Measurements from ENCODE around the gene SRGAP1. TPM values are rescaled to one million over a fixed set of nuclear protein-coding genes. Genes with fewer than 3 reads are reported as not detected.

Gene SRGAP1
- total and polyA plus RNA-seq, 2 experiments from 2014 or later, result 9.2 to 10.8 TPM

DNA sequence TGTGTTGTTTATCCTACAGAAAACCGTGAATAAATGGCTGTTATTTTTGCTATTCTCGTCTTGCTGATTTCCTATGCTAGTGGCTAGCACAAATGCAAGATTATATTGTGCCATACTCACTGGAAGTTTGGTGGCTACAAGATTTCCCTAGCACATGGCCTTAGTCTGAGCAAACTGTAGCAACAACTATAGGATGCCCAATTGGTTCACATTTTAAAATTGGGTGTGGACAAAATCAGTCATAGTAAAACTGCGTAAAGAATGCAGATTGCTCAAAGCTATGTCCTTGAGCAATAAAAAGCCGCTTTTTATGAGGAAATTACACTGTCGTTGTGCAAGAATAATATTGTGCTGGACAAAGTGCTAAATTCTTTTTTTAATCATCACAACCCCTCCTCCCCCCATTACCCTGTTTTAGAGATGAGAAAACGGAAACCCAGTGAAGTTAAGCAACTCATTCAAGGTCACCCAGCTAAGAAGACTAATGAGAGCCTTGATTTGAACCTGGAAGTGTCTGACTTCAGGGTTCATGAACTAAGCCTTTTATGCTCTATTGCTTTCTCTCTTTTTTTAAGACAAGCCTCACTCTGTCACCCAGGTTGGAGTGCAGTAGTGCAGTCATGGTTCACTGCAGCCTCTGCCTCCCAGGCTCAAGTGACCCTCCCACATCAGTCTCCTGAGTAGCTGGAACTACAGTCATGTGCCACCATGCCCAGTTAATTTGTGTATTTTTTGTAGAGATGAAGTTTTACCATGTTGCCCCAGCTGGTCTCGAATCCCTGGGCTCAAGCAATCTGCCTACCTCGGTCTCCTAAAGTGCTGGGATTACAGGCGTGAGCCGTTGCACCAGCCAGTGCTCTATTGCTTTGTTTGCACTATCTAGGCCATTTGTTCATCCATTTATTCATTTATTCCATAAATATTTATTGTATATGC, 73.6 kb downstream of the SRGAP1 start:
- H3K79me2 ChIP-seq, result peaks cover 55% of the 10 kb centered on the region
- H3K4me2 ChIP-seq, result peak overlapping the region; percentile 63
- no peaks in the 10 kb centered on the region for H3K27me3 ChIP-seq
- H3K9me2 ChIP-seq (replicated peaks; ENCODE audit: insufficient read depth), result no peaks in the 10 kb centered on the region
- H3K9me3 ChIP-seq (ENCODE audit: low read depth), result no peaks in the 10 kb centered on the region
- no peak overlapping the region for H3K4me3 ChIP-seq
- TF ChIP-seq, protein P1, sequence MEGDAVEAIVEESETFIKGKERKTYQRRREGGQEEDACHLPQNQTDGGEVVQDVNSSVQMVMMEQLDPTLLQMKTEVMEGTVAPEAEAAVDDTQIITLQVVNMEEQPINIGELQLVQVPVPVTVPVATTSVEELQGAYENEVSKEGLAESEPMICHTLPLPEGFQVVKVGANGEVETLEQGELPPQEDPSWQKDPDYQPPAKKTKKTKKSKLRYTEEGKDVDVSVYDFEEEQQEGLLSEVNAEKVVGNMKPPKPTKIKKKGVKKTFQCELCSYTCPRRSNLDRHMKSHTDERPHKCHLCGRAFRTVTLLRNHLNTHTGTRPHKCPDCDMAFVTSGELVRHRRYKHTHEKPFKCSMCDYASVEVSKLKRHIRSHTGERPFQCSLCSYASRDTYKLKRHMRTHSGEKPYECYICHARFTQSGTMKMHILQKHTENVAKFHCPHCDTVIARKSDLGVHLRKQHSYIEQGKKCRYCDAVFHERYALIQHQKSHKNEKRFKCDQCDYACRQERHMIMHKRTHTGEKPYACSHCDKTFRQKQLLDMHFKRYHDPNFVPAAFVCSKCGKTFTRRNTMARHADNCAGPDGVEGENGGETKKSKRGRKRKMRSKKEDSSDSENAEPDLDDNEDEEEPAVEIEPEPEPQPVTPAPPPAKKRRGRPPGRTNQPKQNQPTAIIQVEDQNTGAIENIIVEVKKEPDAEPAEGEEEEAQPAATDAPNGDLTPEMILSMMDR (IDR thresholded peaks at IDR 0.05; ENCODE audit: poor library complexity), result no peak
- TF ChIP-seq EZH2 (IDR thresholded peaks at IDR 0.05; ENCODE audit: borderline replicate concordance) (no peak), EZH2phosphoT487 (IDR thresholded peaks at IDR 0.05; ENCODE audit: low read depth, severe bottlenecking, unreplicated experiment) (no peak)
- H3K36me3 ChIP-seq (replicated peaks; ENCODE audit: insufficient read depth, low read depth), result no peaks in the 10 kb centered on the region
- peak overlapping the region; percentile 91 for H3K27ac ChIP-seq
- H3K4me1 ChIP-seq (ENCODE audit: insufficient read depth), result peaks cover 49% of the 10 kb centered on the region
- WGBS (ENCODE audit: low lambda C conversion rate, missing lambda C conversion rate), result 58% methylated on average over 10 of the region's 10 CpGs
- H4K20me1 ChIP-seq (ENCODE audit: insufficient read depth, poor library complexity, severe bottlenecking), result no peaks in the 10 kb centered on the region
- no peak overlapping the region for H2AFZ ChIP-seq
- DNase-seq (ENCODE audit: low spot score), result peak; percentile 73

DNA sequence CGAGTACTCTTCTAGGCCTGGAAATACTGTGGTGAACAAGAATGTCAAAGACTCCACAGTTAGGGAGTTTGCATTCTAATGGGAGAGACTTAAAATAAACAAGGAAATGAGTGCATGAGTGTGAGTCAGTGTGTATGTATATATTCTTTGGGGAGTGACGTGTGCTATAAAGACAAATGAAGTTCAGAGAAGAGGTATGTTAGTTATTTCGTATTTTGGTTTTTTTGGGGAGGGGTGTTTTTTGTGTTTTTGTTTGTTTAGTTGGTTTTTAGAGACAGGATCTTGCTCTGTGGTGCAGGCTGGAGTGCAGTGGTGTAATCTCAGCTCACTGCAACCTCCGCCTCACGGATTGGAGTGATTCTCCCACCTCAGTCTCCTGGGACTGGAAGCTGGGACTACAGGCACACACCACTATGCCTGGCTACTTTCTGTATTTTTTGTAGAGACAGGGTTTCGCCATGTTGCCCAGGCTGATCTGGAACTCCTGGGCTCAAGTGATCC, 74.3 kb downstream of the SRGAP1 start:
- H3K4me1 ChIP-seq (ENCODE audit: insufficient read depth), result peaks cover 49% of the 10 kb centered on the region
- no peaks in the 10 kb centered on the region for H3K9me3 ChIP-seq (ENCODE audit: low read depth)
- H3K4me2 ChIP-seq, result peak overlapping the region; percentile 63
- H4K20me1 ChIP-seq (ENCODE audit: insufficient read depth, poor library complexity, severe bottlenecking), result no peaks in the 10 kb centered on the region
- H3K36me3 ChIP-seq (replicated peaks; ENCODE audit: insufficient read depth, low read depth), result no peaks in the 10 kb centered on the region
- no peak overlapping the region for H2AFZ ChIP-seq
- peak; percentile 22 for DNase-seq (ENCODE audit: low spot score)
- peak overlapping the region; percentile 91 for H3K27ac ChIP-seq
- peaks cover 63% of the 10 kb centered on the region for H3K79me2 ChIP-seq
- no peaks in the 10 kb centered on the region for H3K9me2 ChIP-seq (replicated peaks; ENCODE audit: insufficient read depth)
- no peaks in the 10 kb centered on the region for H3K27me3 ChIP-seq
- no peak overlapping the region for H3K4me3 ChIP-seq
- WGBS (ENCODE audit: low lambda C conversion rate, missing lambda C conversion rate), result 61% methylated on average over 6 of the region's 6 CpGs
- TF ChIP-seq EZH2phosphoT487 (IDR thresholded peaks at IDR 0.05; ENCODE audit: low read depth, severe bottlenecking, unreplicated experiment), result no peak
- no peak for TF ChIP-seq EZH2 (IDR thresholded peaks at IDR 0.05; ENCODE audit: borderline replicate concordance)
- TF ChIP-seq, protein P1 (IDR thresholded peaks at IDR 0.05; ENCODE audit: poor library complexity), result no peak

DNA sequence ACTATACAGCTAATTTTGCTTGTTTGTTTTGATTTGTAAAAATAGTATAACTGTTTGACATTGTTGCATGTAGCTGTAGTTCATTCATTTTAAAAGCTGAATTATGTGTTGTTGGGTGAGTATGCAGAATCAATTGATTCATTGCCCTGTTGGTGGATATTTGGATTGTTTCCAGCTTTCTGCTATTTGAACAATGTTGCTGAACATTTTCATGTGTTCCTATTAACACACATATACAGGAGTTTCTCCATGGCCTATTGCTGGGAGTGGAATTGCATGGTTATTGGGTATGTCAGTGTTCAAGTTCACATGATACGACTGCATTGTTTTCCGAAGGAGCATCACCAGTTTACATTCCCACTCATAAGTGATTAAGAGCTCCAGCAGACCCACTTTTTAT, 75.3 kb downstream of the SRGAP1 start:
- Histone ChIP-seq H3K36me3 (replicated peaks; ENCODE audit: insufficient read depth, low read depth) (no peaks in the 10 kb centered on the region), H3K27ac (peak overlapping the region; percentile 91), H3K9me2 (replicated peaks; ENCODE audit: insufficient read depth) (no peaks in the 10 kb centered on the region), H3K27me3 (no peaks in the 10 kb centered on the region), H3K4me1 (ENCODE audit: insufficient read depth) (peaks cover 48% of the 10 kb centered on the region), H3K9me3 (ENCODE audit: low read depth) (no peaks in the 10 kb centered on the region), H4K20me1 (ENCODE audit: insufficient read depth, poor library complexity, severe bottlenecking) (no peaks in the 10 kb centered on the region), H2AFZ (no peak overlapping the region), H3K4me3 (no peak overlapping the region), H3K79me2 (peaks cover 69% of the 10 kb centered on the region), H3K4me2 (no peak overlapping the region)
- no peak for DNase-seq (ENCODE audit: low spot score)
- WGBS (ENCODE audit: low lambda C conversion rate, missing lambda C conversion rate), result 92% methylated on average over 2 of the region's 2 CpGs
- TF ChIP-seq EZH2 (IDR thresholded peaks at IDR 0.05; ENCODE audit: borderline replicate concordance) (no peak), EZH2phosphoT487 (IDR thresholded peaks at IDR 0.05; ENCODE audit: low read depth, severe bottlenecking, unreplicated experiment) (no peak)
- TF ChIP-seq, protein P1 (IDR thresholded peaks at IDR 0.05; ENCODE audit: poor library complexity), result no peak
